Activated T-helper 9 cell treated with anti-CD3 and anti-CD28 coated beads, Interleukin-2, amount 50 U/mL, for 16 hours (primary cell): ENCODE data around the gene TEC.
"Not testable (repeated sequence)": the region's sequence is repeated elsewhere in the genome, so short reads cannot be mapped to it uniquely, and the experiment has no call there.

Experiments
- DNase-seq: peaks from one replicate; pipeline ENCODE4 v3.0.0-alpha.2; 2020; ENCODE audit warnings: low read depth

The TEC gene

GRCh38 chr4:48242511-48243195 lies 27.0 kb downstream of the TEC start:
- no peak for DNase-seq

DNA sequence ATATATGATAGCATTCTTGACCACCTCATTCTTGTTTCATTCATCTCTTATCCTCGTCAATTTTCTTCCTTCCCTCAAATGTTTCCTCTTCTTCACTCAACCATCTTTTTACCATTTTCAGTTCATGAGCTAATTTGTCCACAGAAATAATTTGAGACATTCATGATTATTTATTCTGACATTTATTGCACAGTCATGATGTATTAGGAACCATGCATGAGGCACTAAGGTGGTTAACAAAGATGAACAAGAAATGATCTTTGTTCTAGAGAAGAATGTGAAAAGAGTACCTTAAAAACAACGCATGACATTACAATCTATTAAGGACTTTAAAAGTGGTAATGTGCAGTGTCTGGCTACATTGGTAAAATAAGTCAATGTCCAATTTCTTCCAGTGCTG lies 27.9 kb downstream of the TEC start:
- DNase-seq: no peak

DNA sequence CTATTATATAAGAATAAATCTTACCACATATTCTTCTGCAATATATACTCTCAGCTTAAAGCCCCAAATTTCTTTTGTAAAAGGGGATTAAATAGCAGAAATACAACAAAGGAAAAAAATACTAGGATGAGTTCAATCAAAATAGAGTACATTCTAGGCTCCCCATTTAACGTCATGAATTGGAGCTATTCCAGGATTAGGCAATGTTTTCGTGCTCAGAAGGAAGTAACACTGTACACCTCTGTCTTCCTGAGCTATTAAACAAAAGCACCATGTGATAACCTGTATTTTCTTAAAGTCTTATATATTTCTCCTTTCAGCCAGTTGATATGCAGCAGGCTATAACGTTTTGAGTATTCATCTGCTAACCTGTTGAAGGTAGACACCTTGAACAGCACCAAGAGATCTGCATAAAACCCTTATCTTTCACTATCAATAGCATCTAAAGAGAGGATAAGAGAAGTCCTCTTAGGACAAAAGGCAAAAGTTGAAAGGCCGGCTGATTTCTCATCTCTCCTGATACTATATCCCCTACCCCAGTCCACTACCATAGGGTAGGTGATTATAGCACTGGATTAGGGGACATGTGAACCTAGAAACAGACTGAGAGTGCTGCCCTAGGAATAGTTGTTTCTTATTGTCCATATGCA lies 31.5 kb downstream of the TEC start:
- no peak for DNase-seq

GRCh38 chr4:48235050-48235449 lies 34.6 kb downstream of the TEC start:
- DNase-seq: no peak

GRCh38 chr4:48234575-48234974 lies 35.1 kb downstream of the TEC start:
- no peak for DNase-seq

- DNase-seq: no peak
Observed at GRCh38 chr4:48228949-48229348, 40.7 kb downstream of the TEC start.

GRCh38 chr4:48227662-48228061 lies 42.0 kb downstream of the TEC start:
- DNase-seq: no peak

DNA sequence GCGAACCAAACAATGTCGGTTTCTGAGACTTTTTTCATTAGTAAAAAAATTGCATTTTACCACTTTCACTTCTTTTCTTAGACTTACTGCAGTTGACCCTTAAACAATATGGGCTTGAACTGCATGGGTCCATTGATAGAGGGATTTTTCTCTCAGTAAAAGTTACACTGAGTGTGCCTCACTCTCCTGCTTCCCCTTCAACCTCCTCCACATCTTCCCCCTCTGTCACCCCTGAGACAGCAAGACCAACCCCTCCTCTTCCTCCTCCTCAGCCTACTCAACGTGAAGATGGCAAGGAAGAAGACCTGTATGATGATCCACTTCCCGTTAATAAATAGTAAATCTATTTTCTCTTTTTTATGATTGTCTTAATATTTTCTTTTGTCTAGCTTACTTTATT lies 43.4 kb downstream of the TEC start:
- DNase-seq: no peak

GRCh38 chr4:48225368-48226141 lies 44.1 kb downstream of the TEC start:
- DNase-seq: no peak

DNA sequence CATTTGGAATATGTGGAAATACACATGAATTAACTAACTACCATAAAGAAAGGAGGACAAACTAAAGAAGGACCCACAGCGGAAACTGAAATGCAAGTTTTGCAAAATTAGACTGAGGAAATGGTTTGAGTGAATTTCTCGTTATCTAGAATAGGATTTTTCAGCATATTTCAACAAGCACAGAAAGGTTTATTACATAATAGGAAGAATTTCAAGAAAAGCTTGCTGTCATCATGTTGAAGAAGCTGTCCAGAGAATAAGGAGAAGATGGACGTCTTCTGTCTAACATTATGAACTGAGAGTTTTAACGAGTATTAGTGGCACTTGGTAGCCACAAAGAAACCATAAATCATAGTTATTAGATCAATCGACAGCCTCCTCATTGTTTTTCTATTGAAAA lies 45.0 kb downstream of the TEC start:
- DNase-seq: no peak

DNA sequence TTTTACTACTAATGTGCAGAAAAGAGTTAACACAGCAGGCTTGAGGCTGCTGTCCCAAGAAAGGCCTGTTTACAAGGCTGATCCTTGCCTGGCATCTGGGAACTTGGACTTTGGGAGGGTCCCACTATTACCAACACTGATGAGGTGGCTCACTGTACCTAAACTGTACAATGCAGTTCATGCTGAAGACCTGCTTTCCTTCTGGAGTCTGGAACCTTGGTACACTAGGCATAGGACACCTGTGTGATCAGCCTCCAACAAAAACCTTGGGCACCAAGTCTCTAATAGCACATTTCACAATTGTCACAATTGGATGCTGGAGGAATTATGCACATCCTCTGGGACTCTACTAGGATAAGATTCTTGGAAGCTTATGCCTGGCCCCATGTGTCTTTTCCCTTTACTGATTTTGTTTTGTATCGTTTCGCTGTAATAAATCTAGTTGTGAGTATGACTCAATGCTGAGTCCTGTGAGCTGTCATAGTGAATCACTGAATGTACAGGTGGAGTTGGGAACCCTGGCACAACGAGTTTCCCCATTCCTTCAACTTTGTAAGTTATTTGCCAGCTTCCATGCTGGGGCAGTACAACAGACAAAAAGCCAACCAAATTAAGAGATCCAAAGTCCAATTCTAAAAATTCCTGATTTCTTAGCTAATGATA lies 45.9 kb downstream of the TEC start:
- no peak for DNase-seq

DNA sequence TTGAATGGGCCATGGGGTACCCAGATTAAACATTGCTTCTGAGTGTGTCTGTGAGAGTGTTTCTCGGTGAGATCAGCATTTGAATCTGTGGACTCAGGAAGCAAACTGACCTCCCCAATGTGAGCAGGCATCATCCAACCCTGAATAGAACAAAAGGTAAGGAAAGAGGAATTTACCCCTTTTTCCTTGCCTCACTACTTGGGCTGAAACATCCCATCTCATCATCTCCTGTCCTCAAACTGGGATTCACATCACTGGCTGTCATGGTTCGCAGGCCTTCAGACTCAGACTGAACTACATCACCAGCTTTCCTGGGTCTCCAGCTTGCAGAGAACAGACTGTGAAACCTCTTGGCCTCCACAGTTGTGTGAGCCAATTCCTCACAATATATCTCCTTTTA lies 47.1 kb downstream of the TEC start:
- no peak for DNase-seq

DNA sequence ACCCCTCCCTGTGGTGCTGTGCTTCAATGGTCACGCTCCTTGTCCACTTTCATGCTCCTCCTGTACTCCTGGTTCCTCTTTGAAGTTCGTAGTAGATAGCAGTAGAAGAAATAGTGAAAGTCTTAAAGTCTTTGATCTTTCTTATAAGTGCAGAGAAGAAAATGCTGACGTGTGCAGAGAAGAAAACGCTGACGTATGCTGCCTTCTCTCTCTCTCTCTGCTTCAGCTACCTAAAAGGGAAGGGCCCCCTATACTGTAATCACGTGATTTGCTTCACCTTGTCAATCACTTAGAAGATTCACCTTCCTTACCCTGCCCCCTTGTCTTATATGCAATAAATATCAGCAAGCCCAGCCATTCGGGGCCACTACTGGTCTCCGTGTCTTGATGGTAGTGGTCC lies 50.2 kb downstream of the TEC start:
- not testable (repeated sequence) for DNase-seq

GRCh38 chr4:48216563-48216962 lies 53.1 kb downstream of the TEC start:
- DNase-seq: no peak

DNA sequence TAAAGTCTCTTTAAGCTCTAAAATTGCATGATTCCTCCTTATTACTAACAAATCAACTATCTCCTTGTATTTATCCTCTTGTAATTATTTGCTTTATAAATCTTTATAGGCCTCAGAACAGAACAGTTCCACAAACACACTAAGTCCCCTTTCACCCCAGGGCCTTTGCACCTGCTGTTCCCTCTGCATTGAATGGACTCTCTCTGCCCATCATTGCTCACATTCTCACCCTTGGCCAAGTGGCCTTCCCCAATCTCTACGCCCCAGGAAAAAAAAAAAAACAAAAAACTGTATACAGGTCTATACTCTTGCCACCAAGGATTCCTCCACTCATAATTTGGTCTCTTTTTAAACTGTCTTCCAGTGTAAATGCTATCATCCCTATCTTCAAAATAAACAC lies 53.7 kb downstream of the TEC start:
- no peak for DNase-seq

- no peak for DNase-seq
Observed at GRCh38 chr4:48212165-48212564, 57.5 kb downstream of the TEC start.

GRCh38 chr4:48210966-48211328 lies 58.7 kb downstream of the TEC start:
- DNase-seq: no peak

- no peak for DNase-seq
Observed at GRCh38 chr4:48205626-48206025, 64.0 kb downstream of the TEC start.

DNA sequence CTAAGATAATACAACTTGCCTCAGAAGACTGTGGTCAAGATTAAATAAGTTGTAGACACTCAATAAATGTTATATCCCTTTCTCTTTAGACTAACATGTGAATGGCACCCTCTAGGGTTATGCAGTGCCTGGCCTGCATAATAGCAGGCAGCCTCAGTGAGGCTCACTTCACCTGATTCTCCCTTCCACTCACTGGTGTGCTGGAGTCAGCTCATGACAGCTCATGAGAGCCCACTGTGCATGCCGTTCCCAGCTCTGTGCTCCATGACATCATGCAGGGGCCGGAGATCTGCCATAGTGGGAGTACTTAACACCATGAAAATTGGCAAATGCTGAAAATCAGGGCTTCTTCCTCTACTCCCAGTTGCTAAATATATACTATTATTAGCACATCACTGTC lies 64.5 kb downstream of the TEC start:
- no peak for DNase-seq

GRCh38 chr4:48203819-48204218 lies 65.8 kb downstream of the TEC start:
- no peak for DNase-seq

DNA sequence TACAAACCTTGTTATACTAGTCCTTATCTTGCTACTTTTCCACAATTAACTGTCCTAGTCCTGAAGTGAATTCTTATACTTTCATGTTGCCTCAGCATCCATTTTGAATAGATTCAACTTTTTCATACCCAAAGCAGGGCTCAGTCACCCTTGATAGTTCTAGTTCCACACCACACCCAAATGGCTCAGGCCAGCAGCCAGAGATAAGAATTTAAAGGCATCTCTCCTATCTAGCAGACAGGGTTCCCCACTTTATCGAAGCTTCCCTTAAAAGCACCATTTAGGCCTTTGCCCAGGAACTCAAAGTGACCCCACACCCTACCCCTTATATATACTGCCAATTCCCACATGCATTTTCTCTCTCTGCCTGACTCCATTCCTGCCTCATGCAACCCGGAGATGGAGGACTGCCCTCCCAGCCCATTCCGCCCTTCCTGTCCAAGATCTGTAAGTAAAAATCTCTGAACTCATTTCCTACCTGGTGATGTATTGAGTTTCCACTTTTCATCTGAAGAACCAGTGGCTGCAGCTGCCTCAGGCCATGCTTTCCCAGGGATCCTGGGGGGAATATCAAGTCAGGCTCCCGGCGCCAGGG lies 71.9 kb downstream of the TEC start:
- no peak for DNase-seq

- DNase-seq: no peak
Observed at GRCh38 chr4:48196758-48197504, 72.7 kb downstream of the TEC start.
